Rectal smooth muscle tissue (tissue), 1 donor: ENCODE data around the gene LPP.
A peak's percentile ranks its signal among the peaks of the same experiment; 100 is the strongest.

Experiments used
- H3K27ac ChIP-seq: one replicate; pipeline ENCODE4 v1.7.0; 2013; ENCODE audit warnings: low read depth, low read length, inconsistent platforms
- H3K27me3 ChIP-seq: one replicate; pipeline ENCODE4 v1.7.0; 2013; ENCODE audit warnings: low read length; ENCODE audit not compliant: control insufficient read depth, insufficient read depth
- H3K36me3 ChIP-seq: one replicate; pipeline ENCODE4 v1.7.0; 2013; ENCODE audit warnings: low read length; ENCODE audit not compliant: control insufficient read depth, insufficient read depth
- H3K4me1 ChIP-seq: one replicate; pipeline ENCODE4 v1.7.0; 2013; ENCODE audit warnings: low read length; ENCODE audit not compliant: control insufficient read depth, insufficient read depth
- H3K4me3 ChIP-seq: one replicate; pipeline ENCODE4 v1.7.0; 2013; ENCODE audit warnings: low read length
- H3K9ac ChIP-seq: one replicate; pipeline ENCODE4 v1.7.0; 2013; ENCODE audit warnings: low read length

LPP gene

DNA sequence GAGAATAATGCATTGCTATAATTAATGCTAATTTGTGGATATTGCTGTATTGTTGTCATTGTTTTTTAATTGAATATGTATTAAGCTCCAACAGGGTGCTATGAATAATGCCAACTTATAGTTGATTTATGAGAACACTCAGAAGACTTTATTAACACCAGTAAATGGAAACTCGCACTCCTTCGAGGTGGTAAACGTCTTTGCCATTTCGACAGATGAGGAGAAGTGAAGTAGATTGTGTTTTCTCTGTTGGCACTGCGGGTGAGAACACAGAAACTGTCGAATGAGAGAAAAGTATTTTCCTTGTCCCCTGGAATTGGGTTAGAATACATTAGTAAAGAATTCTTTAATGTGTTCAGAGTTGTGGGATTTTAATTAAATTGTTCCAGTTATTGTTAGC is 354.5 kb downstream of the LPP start:
- Histone ChIP-seq H3K27ac (no peak overlapping the region), H3K27me3 (no peaks in the 10 kb centered on the region), H3K4me3 (no peak overlapping the region), H3K4me1 (peaks cover 6% of the 10 kb centered on the region), H3K9ac (no peak overlapping the region), H3K36me3 (no peaks in the 10 kb centered on the region)

DNA sequence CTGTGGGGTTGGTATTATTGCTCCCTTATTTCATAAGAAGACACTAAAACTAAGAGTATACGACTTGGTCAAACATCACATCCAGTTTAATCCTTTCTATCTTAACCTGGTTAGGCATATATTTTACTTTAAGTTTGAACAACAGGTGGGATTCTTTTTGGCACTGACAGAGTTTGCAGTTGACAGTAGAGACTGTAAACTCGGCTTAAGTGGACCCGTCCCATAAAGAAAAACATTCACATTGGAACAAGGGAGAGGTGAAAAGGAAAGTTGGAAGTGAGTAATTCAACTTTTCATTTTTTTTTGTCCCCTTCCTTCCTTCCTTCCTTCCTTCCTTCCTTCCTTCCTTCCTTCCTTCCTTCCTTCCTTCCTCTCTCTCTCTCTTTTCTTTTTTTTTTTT is 355.4 kb downstream of the LPP start:
- Histone ChIP-seq H3K36me3 (no peaks in the 10 kb centered on the region), H3K9ac (no peak overlapping the region), H3K27me3 (no peaks in the 10 kb centered on the region), H3K4me3 (no peak overlapping the region), H3K4me1 (peaks cover 6% of the 10 kb centered on the region), H3K27ac (no peak overlapping the region)

DNA sequence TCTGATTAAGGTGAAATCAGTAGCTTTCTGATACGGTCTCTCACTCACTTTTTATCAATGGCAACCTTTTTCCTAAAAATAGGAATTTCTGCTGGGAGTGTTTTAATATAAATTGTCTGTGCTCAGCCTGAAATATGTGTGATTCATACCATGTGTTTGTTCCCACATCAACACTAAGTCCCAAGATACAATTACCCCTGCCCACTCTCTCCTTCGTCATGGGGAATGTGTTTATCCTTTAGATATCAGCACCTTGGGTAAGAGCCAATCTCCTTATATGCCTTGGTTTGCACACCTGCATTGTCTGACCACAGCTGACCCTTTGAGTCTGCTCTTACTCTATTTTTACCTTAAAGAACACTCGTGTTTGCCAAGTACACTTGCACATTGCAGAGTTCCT is 356.4 kb downstream of the LPP start:
- Histone ChIP-seq H3K4me3 (no peak overlapping the region), H3K36me3 (no peaks in the 10 kb centered on the region), H3K27ac (peak overlapping the region; percentile 43), H3K27me3 (no peaks in the 10 kb centered on the region), H3K9ac (no peak overlapping the region), H3K4me1 (peaks cover 6% of the 10 kb centered on the region)

DNA sequence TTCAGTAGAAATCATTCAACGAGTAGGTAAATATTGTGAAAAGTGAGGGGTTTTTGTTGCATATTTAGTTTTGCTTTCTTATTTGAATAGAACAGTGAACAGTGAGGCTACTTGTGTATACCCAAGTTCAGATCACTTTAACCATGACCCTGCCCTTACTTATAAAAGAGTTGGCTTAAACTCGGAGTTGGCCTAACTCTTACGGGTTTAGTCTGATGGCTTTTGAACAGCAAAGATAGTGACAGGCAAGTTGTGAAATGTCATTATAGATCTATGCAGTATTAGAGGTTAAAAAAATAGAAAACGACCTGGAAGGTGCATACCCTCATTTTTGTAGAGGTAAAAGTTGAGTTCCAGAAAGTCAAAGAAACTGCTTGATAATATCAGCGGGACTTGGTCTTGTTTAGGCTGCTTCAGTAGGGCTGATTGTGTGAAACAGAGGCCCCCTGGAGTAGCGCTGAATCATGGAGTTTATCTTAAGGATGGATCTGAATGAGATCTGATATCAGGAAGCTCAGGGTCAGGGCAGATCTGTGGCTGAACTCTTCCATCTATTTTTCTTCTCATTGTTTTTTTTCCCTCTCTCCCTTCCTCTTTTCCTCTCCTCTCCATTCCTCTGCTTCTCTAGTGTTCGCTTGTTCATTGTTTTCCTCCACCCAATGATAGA is 359.8 kb downstream of the LPP start:
- Histone ChIP-seq H3K9ac (no peak overlapping the region), H3K4me3 (no peak overlapping the region), H3K36me3 (no peaks in the 10 kb centered on the region), H3K27me3 (no peaks in the 10 kb centered on the region), H3K4me1 (peaks cover 6% of the 10 kb centered on the region), H3K27ac (no peak overlapping the region)

DNA sequence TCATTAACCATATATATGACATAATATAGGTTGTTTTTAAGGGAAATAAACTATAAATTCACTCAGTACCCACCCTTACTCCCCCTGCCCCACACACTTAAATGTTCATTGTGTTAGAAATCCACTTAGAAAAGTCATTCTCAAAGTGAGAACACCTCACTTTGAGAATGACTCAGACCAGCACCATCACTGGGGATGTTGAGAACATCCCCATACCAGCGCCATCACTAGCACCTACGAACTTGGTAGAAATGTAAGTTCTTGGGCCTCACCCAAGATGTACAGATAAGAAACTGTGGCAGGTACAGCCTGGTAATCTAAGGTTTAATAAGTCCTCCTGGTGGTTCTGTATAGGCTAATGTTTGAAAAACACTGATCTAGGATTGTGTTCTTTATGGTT is 362.6 kb downstream of the LPP start:
- no peaks in the 10 kb centered on the region for H3K27me3 ChIP-seq
- H3K4me1 ChIP-seq, result no peaks in the 10 kb centered on the region
- H3K9ac ChIP-seq, result no peak overlapping the region
- H3K4me3 ChIP-seq, result no peak overlapping the region
- no peak overlapping the region for H3K27ac ChIP-seq
- H3K36me3 ChIP-seq, result no peaks in the 10 kb centered on the region

DNA sequence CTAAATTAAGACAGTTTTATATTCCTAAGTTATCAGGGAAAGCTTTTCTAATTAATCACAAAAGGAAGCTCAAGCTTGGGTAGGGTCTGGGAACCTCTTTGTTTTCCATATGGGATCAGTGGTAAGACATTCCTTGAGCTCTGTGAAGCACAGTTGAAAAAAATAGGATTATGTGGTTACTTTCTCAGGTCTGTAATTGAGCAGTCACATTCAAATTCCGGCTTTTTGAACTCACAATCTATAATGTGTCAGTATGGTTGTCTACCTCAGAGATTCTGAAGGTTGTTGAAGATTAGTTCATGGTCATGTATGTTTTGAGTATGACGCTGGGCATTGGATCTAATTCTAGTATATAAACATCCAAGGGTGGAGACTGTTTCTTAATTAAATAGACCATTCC is 364.5 kb downstream of the LPP start:
- H3K36me3 ChIP-seq, result no peaks in the 10 kb centered on the region
- no peaks in the 10 kb centered on the region for H3K4me1 ChIP-seq
- no peak overlapping the region for H3K9ac ChIP-seq
- H3K4me3 ChIP-seq, result no peak overlapping the region
- H3K27ac ChIP-seq, result no peak overlapping the region
- H3K27me3 ChIP-seq, result no peaks in the 10 kb centered on the region

DNA sequence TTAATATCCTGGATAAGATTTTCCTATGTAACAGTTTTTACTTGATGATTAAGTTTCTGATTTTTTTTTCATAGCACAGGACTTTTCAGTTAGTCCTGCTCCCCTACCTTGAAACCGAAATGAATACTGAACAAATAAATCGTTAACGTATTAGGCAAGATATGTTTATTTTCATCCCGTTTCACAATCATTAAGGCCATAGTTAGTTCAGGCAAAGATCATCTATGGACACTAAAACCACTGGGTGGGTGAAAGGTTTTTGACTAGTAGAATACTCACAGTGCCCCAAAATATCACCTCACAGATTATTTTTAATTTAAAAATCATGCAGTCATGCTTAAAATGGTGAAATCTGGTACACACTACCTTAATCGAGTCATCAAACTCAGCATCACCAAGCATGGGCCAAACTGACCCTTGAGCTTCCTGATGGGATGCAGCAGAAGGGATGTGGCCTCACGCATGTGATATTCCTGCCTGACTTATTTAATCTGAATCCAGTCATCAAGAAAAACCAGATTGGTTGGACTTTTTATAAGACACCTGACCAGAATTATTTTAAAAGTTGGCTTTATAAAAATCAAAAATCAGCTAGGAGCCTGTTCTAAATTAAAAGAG is 365.0 kb downstream of the LPP start:
- no peaks in the 10 kb centered on the region for H3K36me3 ChIP-seq
- no peaks in the 10 kb centered on the region for H3K27me3 ChIP-seq
- no peak overlapping the region for H3K27ac ChIP-seq
- H3K4me1 ChIP-seq, result peaks cover under 1% of the 10 kb centered on the region
- no peak overlapping the region for H3K9ac ChIP-seq
- H3K4me3 ChIP-seq, result no peak overlapping the region

DNA sequence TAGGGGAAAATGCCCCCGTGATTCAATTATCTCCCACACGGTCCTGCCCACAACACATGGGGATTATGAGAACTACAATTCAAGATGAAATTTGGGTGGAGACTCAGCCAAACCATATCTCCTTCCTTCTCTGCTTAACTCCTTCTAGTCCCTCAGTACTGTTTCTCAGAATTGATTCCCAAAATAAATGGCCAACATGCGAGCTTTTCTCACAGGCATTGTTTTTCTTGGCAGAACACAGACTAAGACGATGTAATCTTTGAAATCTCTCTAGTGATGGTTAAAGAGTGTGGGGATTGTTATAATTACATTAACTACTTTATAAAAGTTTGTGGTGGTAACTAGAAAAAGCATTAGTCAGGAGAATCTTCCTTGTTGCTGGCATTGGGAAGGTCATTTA is 366.5 kb downstream of the LPP start:
- Histone ChIP-seq H3K4me3 (no peak overlapping the region), H3K27me3 (no peaks in the 10 kb centered on the region), H3K27ac (no peak overlapping the region), H3K4me1 (peaks cover 2% of the 10 kb centered on the region), H3K36me3 (no peaks in the 10 kb centered on the region), H3K9ac (no peak overlapping the region)

DNA sequence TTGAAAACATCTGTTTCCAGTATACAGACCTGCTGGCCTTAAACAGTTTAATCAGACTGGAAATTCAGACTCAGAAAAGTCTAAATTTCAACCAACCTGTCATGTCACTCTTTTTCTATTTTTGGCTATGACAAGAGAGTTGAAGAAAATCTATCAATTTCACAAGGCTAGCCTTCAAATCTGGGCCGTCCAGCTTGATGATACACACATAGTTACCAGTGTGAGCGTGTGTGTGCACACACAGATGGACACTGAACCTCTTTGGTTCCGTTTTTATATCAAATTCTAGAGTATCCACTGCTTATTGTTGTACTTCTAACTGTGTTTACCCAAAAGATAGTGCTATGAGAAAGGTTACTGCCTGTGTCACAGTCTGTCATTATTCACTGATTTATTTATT is 368.2 kb downstream of the LPP start:
- peaks cover 2% of the 10 kb centered on the region for H3K4me1 ChIP-seq
- no peak overlapping the region for H3K27ac ChIP-seq

DNA sequence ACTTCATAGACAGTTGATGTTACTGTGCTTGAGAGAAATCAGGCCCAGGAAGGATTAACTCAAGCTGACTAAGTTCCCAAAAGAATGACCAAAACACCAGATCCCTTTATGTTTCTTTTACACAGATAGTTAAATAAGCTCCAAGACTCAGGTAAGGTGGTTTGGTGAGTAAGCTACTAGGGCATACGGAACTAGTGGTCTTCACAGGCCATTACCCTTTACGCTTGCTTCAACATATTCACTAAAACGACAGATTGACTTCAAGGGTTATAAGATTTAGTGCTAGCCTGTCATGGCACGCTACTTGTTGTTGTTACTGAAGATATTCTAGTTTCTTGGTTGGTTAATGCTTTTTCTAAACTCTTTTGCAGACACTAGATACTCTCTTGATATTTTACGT is 369.3 kb downstream of the LPP start:
- Histone ChIP-seq H3K27me3 (no peaks in the 10 kb centered on the region), H3K27ac (no peak overlapping the region), H3K4me3 (no peak overlapping the region), H3K9ac (no peak overlapping the region), H3K36me3 (no peaks in the 10 kb centered on the region), H3K4me1 (peaks cover 2% of the 10 kb centered on the region)

More for the DNA sequence above, 368.2 kb downstream of the LPP start:
- Histone ChIP-seq H3K27me3 (no peaks in the 10 kb centered on the region), H3K9ac (no peak overlapping the region), H3K36me3 (no peaks in the 10 kb centered on the region), H3K4me3 (no peak overlapping the region)

DNA sequence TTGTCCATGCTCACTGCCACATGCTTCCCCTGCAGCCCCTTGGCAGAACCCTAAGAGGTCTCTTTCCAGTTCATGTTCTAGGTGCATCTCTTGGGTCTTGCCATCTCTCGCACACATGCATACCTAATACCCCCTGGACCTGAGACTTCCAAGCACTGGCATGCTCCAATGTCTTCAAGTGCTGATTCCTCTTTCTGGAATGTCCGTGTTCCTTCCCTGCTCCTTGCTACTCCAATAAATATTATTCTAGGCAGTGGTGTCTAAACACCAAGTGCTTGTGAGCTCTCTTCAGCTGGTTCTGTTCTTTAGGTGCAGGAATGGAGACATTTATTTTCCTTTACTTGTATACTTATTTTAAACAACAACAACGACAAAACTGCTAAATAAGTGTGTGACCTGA is 370.1 kb downstream of the LPP start:
- Histone ChIP-seq H3K4me1 (peaks cover 7% of the 10 kb centered on the region), H3K36me3 (no peaks in the 10 kb centered on the region), H3K9ac (no peak overlapping the region)

DNA sequence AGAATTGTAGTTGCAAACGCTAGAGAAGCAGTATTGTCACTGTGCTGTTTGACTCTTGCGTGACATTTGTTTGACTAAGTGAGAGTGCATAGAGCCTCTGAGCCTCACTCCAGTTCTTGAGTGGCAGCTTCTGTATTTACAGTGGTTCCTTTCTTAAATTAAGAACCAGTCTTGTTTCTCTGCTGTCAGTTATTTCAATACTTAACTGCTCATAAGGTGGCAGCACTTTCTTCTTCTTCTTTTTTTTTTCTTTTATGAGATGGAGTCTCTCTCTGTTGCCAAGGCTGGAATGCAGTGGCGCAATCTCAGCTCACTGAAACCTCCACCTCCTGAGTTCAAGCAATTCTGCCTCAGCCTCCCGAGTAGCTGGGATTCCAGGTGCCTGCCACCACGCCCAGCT is 372.1 kb downstream of the LPP start:
- Histone ChIP-seq H3K27ac (no peak overlapping the region), H3K4me1 (peaks cover 9% of the 10 kb centered on the region), H3K36me3 (no peaks in the 10 kb centered on the region)

More for the DNA sequence above, 370.1 kb downstream of the LPP start:
- H3K4me3 ChIP-seq, result no peak overlapping the region
- H3K27me3 ChIP-seq, result no peaks in the 10 kb centered on the region
- no peak overlapping the region for H3K27ac ChIP-seq

DNA sequence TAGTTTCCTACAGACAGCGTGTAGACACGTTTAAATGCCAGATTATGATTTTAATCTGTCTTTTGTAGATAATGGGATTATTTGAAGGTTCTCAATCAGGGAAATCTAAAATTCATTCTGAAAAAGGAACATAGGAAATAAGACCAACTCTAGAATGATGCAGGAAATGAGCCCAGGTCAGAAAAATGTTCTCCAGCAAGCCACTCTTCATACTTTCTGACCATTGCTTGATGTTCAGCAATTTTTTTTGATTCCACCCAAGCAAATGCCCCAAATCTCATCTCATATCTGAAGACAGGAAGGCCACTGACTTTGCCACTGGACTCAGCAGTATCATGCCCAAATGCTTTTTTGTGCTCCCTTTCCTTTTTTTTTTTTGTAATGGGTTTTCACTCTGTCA is 373.4 kb downstream of the LPP start:
- H3K36me3 ChIP-seq, result no peaks in the 10 kb centered on the region
- H3K9ac ChIP-seq, result no peak overlapping the region
- H3K4me1 ChIP-seq, result peaks cover 9% of the 10 kb centered on the region
- H3K27me3 ChIP-seq, result no peaks in the 10 kb centered on the region
- no peak overlapping the region for H3K27ac ChIP-seq
- H3K4me3 ChIP-seq, result no peak overlapping the region

More for the DNA sequence above, 372.1 kb downstream of the LPP start:
- Histone ChIP-seq H3K27me3 (no peaks in the 10 kb centered on the region), H3K9ac (no peak overlapping the region), H3K4me3 (no peak overlapping the region)
